IPS DF 19.7 (cell line): ENCODE measurements around the gene CDC42BPB.

Experiments
- DNase-seq: peaks from one replicate; pipeline ENCODE4 v3.0.0-alpha.2; 2013; ENCODE audit warnings: low read depth, low spot score

Gene CDC42BPB

DNA sequence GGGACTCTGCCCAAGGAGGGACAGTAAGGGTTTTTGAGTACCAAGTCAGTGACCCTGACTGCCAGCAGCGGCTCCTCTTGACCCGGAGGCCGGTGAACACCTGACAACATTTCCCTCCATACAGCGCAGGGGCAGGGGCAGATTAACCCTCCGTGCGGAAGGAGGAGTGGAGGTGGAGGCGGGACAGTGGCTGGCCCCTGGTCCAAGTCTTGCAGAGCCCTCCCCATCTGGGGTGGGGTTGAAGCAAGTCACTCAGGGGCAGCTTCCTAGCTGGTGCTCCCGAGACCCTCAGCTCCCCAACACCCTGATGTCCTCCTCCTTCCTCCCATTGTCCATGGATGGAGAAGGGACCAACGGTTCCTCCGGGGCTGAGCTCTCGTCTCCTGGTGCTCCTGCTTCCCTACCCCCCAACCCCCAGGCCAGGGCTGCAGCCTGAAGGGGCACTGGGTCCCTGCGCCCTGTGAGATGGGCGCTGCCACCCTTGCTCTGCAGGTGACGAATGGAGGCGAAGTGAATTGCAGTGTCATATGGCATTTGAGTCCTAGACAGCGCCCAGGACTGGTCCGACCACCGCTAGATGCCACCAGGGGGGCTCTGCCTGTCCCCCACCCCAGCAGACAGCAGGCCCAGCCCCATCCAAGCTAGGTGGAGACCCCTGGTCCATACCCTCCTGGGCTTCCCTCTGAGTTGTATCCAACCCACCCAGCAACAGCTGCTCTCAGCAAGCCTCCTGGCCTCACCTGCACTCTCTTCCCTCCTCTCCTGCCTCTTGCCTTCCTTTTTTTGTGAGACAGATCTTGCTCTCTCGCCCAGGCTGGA lies 141.8 kb downstream of the CDC42BPB start:
- DNase-seq = no peak

DNA sequence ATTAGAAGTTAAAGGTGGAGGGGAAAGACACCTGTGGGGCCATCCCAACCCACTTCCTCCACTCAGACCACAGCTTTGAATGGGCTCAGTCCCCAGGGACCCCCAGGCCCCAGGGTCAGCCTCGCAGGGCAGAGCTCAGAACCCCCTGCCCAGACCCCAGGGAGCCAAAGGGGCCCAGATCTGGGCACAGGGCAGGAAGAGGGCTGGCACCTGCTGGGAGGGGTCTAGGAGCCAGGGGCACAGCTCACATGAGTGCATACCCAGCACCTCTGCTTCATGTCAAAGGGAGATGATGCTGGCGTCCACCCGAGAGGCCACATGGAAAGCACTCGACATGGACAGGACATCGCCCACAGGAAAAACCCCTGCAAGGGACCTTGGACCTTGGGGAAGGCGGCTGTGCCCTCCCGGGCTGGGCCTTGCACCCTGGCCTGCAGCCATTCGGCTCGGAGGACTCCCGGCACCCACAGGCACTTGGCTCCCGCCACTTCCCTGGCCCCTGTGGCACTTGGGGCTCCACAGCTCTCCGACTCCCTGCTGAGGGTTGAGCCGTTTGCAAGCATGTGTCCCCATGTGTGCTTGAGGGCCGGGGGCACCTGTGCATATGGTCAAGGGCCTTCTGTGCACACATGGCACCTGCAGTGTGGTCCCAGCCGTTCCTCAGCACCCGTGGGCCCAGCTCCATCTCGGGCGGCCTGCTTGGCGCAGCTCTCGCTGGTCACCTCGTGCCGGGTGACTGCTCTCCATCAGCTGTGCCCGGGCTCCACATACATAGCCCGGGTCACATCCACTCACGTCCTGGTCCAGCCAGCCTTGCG lies 142.7 kb downstream of the CDC42BPB start:
- DNase-seq = no peak

DNA sequence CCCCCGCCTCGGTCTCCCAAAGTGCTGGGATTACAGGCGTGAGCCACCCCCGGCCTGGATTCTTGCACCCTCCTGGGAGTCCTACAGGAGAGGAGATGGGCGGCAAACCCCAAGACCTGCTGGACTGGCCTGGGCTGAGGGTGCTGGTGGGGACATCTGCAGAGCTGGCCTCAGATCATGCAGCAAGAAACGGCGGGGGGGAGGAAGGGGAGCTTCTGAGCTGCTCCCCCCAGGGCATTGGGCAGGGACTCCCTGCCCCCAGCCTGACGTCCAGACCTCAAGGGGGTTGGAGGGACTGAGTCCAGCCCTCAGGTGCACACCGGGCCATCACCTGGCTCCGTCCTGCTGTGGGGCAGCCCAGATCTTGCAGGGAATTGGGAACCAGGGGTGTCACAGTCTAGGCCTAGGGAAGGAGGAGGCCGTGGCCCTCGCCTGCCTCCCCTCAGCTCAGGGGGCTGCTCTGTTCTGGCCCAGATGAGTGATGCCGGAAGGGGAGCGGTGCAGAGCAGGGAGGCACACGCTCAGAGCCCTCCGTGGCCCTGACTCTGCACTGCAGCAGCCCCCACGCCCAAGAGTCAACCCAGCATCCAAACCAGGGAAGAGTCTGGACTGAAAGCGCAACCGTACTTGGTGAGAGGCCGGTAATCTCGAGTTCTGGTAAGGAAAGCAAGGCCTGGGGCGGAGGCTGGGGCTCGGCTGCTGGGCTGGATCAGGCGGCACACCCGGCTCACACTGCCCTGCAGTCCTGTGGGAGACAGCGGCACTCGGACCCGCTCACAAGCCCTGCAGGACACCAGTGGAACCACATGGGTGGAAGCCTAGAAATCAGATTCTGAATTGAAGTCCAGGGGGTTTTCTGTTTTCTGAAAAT lies 143.8 kb downstream of the CDC42BPB start:
- no peak for DNase-seq

DNA sequence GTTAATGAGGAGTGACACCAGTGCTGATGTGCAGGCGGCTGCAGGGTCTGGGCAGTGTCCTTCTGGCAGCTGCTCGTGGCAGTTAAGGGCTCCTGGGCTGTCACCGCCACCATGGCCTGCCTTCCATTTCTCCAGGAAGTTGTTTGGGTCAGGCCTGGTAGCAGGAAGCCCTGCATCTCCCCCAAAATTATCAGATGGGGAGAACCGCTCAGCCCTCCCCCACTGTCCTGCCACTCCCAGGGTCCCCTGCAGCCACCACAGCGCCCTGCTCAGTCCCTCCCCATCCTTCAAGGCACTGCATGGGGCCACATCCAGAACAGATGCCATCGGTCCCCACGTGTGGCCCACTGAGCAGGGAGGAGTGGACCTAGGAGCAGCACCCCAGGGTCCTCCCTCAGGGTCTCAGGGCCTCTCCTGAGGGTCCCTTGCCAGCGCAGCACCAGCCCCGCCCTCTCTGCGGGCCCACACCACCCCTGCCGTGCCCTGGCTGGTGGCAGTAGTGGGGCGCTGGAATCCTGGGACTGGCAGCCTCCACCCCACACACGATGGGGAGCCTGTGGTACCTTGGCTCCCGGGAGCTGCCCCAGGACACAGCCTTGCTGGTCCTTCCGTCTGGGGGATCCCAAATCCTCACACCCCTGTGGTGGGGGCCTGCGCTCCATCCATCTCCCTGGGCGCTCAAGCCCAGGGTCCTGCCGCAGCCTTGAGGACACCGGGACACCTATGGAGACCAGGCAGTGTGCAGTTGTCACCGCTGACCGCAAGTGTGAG lies 145.2 kb downstream of the CDC42BPB start:
- DNase-seq = no peak

DNA sequence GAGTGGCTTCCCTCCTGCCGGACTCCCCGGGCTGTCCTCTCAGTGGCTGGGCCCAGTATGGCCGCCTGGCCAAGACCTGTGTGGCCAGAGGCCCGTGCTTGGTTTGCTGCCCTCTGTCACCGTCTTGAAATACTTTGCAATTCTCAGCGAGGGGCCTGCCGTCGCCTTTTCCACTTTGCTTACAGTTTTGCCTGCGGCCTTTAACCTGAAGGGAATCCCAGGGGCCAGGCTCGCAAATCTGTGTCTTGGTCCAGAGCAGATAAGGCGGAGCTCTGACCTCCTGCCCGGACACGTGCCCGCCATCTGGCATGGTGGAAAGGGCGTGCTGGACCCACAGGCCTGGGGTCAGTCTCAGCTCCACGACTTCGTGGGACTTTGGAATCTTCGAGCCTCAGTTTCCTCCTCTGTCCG lies 145.8 kb downstream of the CDC42BPB start:
- no peak for DNase-seq

DNA sequence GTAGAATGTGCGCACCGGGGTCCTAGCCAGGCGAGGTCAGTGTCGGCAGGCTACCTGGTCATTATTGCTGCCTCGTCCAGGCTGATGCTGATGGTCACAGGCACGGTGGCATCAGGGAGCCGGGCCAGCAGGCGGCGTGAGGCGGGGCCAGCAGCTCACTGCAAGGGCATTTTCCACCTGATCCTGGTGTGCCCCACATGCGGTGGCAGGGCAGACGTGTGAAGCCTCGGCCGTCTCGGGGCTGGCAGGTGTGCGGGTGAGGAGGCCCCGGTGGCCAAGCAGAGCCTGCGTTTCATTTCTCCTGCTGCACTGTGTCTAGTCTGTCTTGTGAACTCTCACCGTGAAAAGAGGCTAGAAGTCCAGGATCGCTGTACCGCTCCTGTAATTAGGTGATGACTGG lies 146.9 kb downstream of the CDC42BPB start:
- no peak for DNase-seq

DNA sequence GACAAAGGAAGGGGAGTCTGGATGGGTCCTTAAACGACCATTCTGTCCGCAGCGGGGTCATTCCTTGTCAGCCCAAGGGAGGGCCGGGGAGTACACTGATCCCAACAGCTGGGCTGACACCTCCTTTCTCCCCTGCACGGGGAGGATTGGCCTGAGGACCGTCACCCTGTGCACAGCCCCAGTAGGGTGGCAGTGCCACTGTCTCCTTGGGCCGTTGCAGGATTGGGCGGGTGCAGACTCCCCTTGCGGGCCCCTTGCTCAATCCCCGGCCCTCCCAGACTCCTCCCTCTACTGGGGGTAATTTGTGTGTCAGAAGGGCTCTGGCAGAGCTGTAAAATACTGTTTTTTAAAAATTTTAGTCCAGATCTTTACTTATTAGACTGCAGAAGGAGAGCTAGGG lies 147.4 kb downstream of the CDC42BPB start:
- DNase-seq = no peak

DNA sequence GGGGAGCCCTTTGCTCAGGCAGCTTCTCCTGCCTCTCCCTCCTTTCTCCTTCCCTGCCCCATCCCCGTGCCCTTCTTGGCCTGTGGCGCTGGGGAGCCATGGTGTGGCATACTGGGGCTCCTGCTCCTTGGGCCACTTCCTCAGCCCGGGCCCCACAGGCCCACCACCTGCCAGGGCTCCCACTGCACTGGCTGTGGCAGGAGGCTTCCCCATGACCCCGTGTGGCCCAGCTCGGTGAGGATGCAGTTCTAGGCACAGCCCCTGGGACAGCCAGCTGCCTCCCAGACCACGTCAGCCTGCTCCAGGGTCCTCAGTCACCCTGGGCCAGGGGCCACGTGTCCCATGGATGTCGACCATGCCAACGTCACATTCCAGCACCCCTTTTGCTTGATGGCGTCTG lies 147.9 kb downstream of the CDC42BPB start:
- no peak for DNase-seq

DNA sequence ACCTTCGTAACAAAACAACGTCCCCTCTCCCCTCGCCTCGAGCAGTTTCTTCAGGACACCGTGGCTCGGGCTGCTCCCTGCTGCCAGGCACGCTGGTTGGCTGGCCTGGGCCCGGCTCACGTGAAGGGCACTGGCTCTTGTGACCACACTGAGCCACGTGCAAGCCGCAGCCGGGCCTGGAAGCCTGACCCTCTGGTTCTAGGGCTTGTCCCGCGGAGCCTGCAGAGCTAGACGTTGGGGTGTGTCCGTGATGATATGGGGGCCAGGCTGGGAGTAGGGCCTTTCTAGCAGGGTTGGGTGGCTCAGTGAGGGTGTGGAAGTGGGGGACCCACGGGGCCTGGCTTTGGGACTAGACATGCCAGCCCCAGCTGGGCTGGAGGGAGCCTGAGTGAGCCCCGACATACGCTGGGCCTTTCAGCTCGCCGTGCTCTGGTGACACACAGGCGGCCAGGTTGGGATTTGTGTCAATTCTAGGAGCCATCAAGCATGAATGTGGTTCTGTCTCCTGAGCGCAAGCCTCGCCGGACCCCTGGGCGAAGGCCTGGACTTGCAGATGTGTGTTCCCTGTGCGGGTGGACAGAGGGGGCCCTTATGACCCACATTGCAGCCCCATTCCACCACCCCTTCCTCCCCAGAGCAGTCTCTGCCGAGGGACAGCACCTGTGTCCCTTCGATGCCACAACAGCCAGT lies 148.4 kb downstream of the CDC42BPB start:
- no peak for DNase-seq

DNA sequence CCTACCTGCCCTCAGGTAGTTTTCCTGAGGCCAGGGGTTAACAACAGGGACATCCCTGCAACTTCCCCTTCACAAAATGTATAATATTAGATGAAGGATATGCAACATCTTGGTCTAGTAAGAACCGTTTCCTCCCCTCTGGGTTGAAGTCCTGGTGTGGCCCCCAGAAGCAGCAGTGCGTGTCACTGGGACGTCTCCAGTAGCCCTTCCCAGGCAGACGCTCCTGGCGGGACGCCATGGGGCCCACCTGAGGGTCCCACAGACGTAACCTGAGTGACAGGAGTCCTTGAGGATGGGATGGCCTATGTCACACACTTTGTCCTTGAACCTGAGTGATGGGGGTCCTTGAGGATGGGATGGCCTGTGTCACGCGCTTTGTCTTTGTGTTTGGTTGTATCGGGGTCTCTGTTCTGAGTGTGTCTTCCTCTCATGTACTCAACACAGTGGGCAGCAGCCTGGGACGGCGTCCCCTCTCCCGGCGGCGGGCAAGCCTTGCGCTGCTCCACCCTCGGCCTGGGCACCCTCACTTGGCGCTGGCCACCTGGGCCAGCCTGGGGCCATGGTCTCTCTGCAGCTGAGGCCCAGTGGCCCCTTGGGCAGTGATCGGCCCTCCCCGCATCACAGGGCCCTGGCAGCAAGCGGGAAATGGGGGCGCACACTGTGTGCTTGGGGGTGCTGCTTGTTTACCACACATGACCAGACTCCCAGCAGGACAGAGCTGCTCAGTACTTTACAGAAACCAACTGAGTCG lies 149.2 kb downstream of the CDC42BPB start:
- no peak for DNase-seq

DNA sequence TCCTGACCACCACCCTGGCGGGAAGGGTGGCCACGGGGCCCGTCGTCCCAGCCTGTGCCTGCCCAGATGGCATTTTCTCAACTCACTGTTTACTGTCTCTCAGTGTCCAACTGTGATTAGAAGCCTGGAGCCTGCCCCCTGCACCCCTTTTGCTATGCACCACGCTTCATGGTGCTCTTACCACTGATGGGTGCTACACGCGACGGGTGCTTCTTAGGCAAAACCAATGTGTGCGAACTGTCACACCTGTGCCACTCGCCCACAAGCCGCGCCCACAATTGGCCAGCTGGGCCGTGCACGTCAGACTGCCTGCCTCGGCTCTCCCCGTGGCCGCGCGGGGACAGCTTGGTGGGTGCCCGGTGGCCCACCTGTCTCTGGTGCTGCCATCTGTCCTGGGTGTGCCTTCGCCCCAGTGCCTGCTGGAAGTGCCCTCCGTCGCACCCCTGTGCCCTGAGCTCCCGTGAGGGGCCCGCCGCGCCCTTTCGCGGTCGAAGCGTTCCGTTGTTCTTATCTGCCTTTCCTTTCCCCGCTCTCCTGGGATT lies 150.0 kb downstream of the CDC42BPB start:
- no peak for DNase-seq

DNA sequence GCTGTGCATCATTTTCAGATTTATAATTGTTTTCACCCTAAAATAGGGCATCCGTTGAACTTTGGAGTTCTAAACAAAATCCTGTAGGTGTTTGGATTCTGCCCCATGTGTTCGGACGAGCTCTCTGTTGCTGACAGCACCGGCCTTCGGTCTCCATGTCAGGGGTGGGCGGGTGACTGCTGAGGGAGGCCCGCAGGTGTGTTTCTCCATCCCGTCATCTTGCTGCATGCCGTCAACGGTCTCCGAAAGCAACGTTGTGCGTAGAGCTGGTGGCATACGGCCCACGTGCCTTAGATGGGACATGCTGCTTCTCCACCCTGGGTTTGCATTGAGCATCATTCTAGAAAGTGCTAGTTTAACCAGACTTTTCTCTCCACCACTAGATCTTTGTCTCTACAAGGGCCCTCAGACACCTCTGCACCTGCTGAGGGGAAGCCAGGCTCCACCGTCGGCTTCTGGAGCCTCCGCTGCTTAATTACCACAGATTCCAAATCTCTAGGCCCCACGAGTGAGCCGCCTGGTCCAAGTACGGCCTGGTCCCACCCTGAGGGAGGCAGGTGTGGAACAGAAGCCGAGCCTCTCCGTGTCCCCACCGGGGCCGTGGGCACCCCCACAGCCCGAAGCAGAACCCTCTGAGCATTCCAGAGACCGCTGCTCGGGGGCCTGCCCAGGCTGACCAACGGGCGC lies 150.6 kb downstream of the CDC42BPB start:
- no peak for DNase-seq

DNA sequence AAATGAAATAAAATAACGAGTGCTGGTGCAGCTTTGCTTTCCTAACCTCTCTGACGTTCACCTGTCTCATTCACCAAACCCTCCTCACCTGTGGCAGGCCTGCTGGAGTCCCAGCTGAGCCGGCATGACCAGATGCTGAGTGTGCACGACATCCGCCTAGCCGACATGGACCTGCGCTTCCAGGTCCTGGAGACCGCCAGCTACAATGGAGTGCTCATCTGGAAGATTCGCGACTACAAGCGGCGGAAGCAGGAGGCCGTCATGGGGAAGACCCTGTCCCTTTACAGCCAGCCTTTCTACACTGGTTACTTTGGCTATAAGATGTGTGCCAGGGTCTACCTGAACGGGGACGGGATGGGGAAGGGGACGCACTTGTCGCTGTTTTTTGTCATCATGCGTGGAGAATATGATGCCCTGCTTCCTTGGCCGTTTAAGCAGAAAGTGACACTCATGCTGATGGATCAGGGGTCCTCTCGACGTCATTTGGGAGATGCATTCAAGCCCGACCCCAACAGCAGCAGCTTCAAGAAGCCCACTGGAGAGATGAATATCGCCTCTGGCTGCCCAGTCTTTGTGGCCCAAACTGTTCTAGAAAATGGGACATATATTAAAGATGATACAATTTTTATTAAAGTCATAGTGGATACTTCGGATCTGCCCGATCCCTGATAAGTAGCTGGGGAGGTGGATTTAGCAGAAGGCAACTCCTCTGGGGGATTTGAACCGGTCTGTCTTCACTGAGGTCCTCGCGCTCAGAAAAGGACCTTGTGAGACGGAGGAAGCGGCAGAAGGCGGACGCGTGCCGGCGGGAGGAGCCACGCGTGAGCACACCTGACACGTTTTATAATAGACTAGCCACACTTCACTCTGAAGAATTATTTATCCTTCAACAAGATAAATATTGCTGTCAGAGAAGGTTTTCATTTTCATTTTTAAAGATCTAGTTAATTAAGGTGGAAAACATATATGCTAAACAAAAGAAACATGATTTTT lies 151.9 kb downstream of the CDC42BPB start:
- DNase-seq = no peak

DNA sequence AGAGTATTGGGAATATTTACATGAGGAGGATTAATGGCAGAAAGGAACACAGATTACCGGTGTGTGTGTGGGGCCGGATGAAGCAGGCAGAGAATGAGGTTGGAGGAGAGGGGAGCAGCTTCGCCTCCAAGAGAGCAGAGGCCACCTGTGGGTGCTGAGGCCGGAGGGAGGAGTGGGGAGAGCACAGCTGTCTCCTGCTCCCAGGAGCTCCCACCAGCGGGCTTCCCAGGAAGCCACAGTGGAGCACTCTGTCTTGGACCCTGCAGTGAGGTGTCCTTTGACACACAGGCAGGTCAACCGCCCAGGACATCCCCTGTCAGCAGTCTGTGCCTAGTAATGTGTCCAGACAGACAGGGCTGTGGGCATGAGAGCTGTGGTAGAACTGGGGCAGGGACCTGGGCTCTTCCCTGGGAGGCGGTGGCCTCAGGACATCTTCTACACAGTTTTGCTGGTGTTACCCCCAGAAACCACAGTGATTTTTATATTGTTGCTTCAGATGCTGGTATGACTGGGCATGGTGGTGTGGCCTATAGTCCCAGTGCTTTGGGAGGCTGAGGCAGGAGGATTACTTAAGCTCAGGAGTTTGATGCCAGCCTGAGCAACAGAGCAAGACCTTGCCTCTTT lies 153.3 kb downstream of the CDC42BPB start:
- no peak for DNase-seq

DNA sequence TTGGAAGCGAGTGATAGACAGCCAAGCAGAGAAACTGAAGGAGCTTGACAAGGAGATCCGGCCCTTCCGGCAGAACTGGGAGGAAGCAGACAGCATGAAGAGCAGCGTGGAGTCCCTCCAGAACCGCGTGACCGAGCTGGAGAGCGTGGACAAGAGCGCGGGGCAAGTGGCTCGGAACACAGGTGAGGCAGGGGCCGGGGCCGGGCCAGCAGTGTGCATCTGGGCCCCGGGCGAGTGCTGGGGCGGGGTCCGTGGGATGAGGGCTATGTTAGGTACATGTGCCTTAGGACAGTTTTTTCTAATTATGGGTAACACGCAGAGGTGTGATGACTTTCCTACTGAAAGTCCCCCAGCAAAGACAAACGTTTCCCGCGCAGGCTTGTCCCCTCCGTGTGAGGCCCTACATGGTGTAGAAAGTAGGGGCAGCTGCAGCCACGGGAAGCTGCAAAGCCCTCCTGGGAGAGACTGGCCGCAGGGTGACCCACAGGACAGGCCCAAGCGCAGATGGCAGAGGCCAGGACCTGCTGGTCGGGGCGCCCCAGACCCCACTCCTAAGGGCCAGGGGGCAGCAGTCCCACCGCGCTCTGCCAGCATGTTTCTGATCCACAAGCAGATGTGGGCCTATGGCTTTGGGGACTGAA lies 154.0 kb downstream of the CDC42BPB start:
- DNase-seq = no peak

DNA sequence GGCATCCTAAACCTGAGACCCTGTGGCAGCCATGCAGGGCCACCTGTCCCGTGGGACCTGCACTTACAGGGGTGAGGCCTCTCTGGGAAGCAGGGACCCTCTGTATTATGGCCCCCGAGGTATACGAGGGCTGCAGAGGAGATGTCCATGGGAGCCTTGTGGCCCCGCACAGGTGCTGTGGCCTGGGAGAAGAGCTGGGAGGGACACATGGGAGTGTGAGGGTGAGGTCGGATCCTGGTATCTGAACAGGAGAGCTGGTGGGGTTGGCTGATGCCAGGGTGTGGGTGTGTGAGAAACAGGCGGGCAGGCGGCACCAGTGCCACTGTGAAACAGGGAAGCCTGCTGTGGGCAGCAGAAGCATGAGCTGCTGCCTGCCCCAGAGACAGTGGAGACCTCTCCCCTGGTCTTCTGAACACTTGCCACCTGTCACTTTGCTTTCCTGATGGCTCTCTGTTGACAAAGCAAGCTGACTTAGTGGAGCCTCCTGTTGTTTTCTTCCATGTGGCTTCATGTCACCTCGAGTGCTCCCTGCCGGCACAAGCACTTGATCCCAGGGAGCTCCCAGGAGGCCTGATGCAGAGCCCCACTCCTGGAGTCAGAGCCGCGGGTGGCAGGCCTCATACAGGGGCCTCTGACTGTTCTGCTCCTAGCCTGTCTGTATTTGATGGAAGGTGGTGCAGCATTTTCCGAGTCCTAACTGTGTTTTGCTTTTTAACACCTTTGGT lies 154.7 kb downstream of the CDC42BPB start:
- no peak for DNase-seq
